Fibroblast of villous mesenchyme (primary cell): ENCODE results near the gene MXD3. TPM values are rescaled to one million over a fixed set of nuclear protein-coding genes. Genes with fewer than 3 reads are reported as not detected.
"Not testable (repeated sequence)": the region's sequence is repeated elsewhere in the genome, so short reads cannot be mapped to it uniquely, and the experiment has no call there.

Experiments used
- DNase-seq: peaks from one replicate; pipeline ENCODE4 v3.0.0-alpha.2; 2010; ENCODE audit warnings: low read depth
- H3K4me3 ChIP-seq: 2 replicates; pipeline ENCODE4 v1.5.1; 2011; ENCODE audit warnings: low read depth, mild to moderate bottlenecking, low read length
- CTCF ChIP-seq: IDR thresholded peaks from 2 replicates; pipeline ENCODE4 v1.5.1; 2012; ENCODE audit warnings: low read depth, mild to moderate bottlenecking, low read length; ENCODE audit not compliant: insufficient read depth
- total RNA-seq: library from RNA; depleted of rRNA; stranded (reverse); fragments of >200 nt; gene quantifications from 2 replicates; pipeline ENCODE4 v1.2.3, GENCODE V29; 2012

The MXD3 gene, protein sequence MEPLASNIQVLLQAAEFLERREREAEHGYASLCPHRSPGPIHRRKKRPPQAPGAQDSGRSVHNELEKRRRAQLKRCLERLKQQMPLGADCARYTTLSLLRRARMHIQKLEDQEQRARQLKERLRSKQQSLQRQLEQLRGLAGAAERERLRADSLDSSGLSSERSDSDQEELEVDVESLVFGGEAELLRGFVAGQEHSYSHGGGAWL
- total RNA-seq: 7.7 and 9.1 TPM in 2 replicates

- peak; percentile 93 for DNase-seq
Measured at GRCh38 chr5:177311723-177312648, at the start of gene MXD3. TSS of gene MXD3 (minus strand) at chr5:177311898. CDS start at chr5:177311830, 68 bp downstream.

DNA sequence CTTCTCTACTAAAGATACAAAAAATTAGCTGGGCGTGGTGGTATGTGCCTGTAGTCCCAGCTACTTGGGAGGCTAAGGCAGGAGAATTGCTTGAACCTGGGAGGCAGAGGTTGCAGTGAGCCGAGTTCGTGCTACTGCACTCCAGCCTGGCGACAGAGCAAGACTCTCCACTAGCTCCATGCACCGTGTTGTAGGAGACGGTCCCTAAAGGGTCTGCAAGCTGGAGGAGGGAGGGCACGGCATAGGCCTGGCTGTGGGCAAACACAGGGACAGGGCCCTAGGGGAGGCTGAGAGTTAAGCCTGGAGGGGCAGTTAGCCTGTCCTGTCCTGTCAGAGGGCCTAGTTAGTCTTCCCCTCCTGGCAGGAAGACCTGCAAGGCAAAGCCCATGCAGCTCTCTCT is 49.0 kb upstream of the MXD3 start:
- not testable (repeated sequence) for H3K4me3 ChIP-seq, DNase-seq

More at GRCh38 chr5:177311723-177312648, at the start of gene MXD3:
- H3K4me3 ChIP-seq: peak within 1 kb of the TSS; percentile 64
- TF ChIP-seq CTCF: no peak

DNA sequence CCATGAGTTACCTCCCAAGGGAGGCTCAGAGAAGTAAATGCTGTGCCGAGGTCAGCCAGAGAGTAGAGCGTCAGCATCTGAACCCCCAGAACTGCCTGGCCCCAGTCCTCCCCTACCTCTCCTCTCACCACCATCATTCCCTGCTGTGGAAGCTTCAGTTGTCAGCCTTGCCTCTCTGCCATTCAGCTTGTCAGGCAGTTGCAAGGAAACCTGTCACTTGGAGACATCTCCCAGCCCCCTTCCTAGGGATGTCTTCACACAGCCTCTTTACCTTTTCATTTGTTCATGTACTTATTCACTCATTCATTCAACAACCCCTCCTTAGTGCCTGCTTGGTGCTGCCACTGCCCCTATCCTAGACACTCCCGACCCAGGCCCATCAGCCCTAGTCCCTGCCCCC is 48.2 kb upstream of the MXD3 start:
- DNase-seq: no peak
- no peak overlapping the region for H3K4me3 ChIP-seq
- no peak for TF ChIP-seq CTCF

GRCh38 chr5:177359451-177359851 is 47.8 kb upstream of the MXD3 start:
- H3K4me3 ChIP-seq: no peak overlapping the region
- TF ChIP-seq CTCF: no peak
- no peak for DNase-seq

- no peak overlapping the region for H3K4me3 ChIP-seq
- DNase-seq: no peak
- TF ChIP-seq CTCF: no peak
Measured at GRCh38 chr5:177358370-177358819, 46.7 kb upstream of the MXD3 start.

- TF ChIP-seq CTCF: no peak
- peak; percentile 24 for DNase-seq
- H3K4me3 ChIP-seq: no peak within 1 kb of the TSS
Measured at GRCh38 chr5:177357459-177358351, 46.0 kb upstream of the MXD3 start, which contains the start of gene RGS14. TSS of gene RGS14 (plus strand) at chr5:177357924. CDS start at chr5:177358025, 101 bp downstream.
